ENCODE data around the gene ZBTB20.
"Not testable (repeated sequence)": the region's sequence is repeated elsewhere in the genome, so short reads cannot be mapped to it uniquely, and the experiment has no call there.

Gene ZBTB20

GRCh38 chr3:114680299-114680698 lies 466.8 kb downstream of the ZBTB20 start:
- FAIRE-seq (no peak), DNase-seq (ENCODE audit: low spot score) (no peak)

- DNase-seq (ENCODE audit: low spot score); FAIRE-seq: not testable (repeated sequence)
Measured at GRCh38 chr3:114679773-114680172, 467.3 kb downstream of the ZBTB20 start.

- no peak for FAIRE-seq
- DNase-seq (ENCODE audit: low spot score) = no peak
Measured at GRCh38 chr3:114675104-114675503, 472.0 kb downstream of the ZBTB20 start.

DNA sequence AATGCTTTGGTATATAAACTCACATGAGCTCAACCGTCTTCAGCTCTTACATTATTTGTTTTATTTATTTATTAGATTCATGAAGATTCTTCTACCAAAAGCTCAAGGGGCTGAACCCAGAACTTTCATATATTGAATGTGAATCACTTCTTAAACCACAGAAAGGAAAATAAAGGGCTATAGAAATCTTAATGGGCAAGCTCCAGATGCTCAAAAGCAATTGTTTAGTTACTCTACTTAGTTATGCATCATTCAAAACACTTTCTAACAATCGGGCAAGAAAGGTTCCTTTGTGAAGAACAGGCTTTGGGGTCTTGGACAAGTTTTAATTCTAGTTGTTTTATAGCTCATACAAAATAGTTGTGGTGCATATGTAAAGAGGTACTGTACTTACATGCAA lies 473.1 kb downstream of the ZBTB20 start:
- FAIRE-seq (no peak), DNase-seq (ENCODE audit: low spot score) (no peak)

DNA sequence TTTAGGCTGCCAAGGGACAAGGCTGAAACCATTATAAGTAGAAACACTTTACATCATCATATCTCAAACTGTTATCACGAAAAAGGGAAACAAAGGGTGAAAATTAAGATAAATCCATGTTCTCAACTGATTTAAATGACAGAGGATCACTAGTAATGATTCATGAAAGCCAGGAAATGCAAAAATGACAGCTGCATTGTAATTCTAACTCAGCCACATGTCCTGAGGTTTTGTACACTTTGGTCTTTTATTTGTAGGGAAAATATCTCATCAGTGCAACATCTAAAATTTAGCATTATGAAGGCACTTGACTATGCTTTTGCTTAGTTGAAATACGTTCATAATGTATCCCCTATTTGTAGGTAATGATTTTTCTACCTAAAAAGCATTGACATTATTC lies 473.6 kb downstream of the ZBTB20 start:
- DNase-seq (ENCODE audit: low spot score) (no peak), FAIRE-seq (no peak)

GRCh38 chr3:114672692-114673447 lies 474.2 kb downstream of the ZBTB20 start:
- DNase-seq (ENCODE audit: low spot score) = no peak
- no peak for FAIRE-seq

DNA sequence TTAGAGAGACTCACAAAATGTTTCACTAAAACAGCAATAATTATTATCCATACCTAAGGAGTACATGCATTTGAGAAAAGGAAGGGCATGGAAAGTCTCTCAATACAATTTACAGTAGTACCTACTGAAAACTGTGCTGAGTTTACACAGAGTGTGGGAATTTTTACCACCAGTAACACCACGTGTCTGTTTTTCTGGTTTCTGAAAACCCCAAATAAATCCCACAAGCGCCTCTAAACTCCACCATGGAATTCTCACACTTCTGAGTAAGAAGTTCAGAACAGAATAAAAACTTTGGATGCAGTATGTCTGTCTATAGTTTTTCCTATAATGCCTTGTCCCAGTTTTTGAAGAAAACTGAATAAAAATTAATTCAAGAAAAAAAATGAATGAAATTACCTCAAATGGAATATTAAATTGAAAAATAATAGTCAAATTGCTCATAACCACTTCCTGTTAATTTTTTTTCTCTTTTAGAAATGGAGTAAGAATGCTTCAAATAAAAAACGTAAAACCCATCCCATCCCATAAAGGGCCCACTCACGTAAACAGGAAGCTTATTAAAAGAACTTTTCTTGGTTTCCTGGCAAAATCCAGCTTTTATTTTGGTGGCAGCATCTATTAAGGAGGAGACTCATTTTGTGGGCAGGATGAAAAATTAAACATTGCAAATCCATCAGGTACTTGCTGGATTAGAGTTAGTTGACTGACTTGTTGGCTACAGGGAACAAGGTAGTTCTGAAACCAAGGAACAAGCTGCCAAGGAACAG lies 475.2 kb downstream of the ZBTB20 start:
- FAIRE-seq = no peak

GRCh38 chr3:114669614-114670013 lies 477.5 kb downstream of the ZBTB20 start:
- DNase-seq (ENCODE audit: low spot score) (no peak), FAIRE-seq (no peak)

More for the DNA sequence above, 475.2 kb downstream of the ZBTB20 start:
- no peak for DNase-seq (ENCODE audit: low spot score)

DNA sequence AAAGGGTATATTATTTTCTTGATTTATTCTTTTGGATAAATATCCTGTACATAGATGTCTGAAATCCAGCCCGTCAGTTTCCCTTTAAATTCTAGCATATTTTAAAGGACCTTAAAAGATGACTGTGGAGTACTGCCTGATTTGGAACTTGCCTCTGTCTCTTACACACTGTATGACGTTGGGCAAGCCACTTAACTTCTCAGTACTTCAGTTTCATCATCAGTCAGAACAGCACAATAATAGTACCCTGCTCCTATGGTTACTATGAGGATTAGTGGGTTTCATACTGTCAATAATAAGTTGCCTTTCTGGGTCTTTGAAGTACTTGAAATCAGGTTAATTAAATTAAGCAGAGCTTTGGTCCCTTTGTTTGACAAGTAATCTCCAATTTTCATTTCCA lies 479.0 kb downstream of the ZBTB20 start:
- no peak for DNase-seq (ENCODE audit: low spot score)
- FAIRE-seq = no peak

GRCh38 chr3:114666623-114667022 lies 480.5 kb downstream of the ZBTB20 start:
- no peak for FAIRE-seq

GRCh38 chr3:114664006-114664405 lies 483.1 kb downstream of the ZBTB20 start:
- FAIRE-seq (no peak), DNase-seq (ENCODE audit: low spot score) (no peak)

More at GRCh38 chr3:114666623-114667022, 480.5 kb downstream of the ZBTB20 start:
- DNase-seq (ENCODE audit: low spot score) = no peak

GRCh38 chr3:114660808-114661207 lies 486.3 kb downstream of the ZBTB20 start:
- no peak for DNase-seq (ENCODE audit: low spot score)
- no peak for FAIRE-seq

GRCh38 chr3:114660124-114660523 lies 487.0 kb downstream of the ZBTB20 start:
- FAIRE-seq (no peak), DNase-seq (ENCODE audit: low spot score) (no peak)

GRCh38 chr3:114659109-114660061 lies 487.7 kb downstream of the ZBTB20 start:
- FAIRE-seq (no peak), DNase-seq (ENCODE audit: low spot score) (no peak)

GRCh38 chr3:114651555-114651954 lies 495.5 kb downstream of the ZBTB20 start:
- DNase-seq (ENCODE audit: low spot score) = no peak

DNA sequence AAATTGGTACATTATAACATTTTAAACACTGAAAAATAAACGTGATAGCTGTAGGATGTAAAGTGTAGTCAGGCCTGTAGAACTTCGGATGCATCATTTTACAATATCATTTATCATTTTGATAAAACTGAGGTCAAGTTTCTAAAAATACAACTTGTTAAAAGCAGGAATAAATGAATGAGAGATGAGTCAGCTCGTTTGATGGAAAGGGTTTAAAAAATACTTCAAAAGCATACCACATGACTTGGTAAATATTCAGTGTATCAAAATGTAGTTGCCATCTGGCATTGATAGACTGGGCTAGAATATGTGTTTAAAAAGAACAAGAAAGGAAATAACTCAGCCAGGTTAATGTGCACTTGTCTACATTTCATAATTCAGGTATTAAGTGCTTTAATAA lies 496.3 kb downstream of the ZBTB20 start:
- FAIRE-seq (peak; percentile 83), DNase-seq (ENCODE audit: low spot score) (peak; percentile 49)

More at GRCh38 chr3:114651555-114651954, 495.5 kb downstream of the ZBTB20 start:
- no peak for FAIRE-seq

GRCh38 chr3:114649331-114649730 lies 497.8 kb downstream of the ZBTB20 start:
- DNase-seq (ENCODE audit: low spot score) (peak; percentile 90), FAIRE-seq (peak; percentile 88)

DNA sequence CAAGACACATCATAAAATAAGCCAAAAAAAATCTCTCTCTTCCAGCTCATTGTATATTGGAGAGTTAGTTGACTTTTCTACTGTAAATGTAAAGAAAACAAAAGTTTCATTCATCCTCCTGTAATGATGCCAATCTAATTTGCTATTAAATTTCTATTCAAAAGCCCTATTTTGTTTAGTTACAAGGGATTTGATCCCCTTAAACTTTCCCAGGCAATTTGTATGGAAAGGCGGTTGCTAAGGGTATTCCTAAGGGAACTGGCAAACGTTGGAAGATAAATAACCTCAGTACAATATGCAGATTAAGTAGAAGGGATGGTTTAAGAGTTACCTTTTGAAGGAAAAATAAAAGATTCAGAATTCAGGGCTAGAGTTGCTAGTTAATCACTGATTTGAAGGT lies 500.6 kb downstream of the ZBTB20 start:
- DNase-seq (ENCODE audit: low spot score) = no peak
- FAIRE-seq = no peak

GRCh38 chr3:114645392-114645791 lies 501.7 kb downstream of the ZBTB20 start:
- DNase-seq (ENCODE audit: low spot score) (no peak), FAIRE-seq (no peak)

DNA sequence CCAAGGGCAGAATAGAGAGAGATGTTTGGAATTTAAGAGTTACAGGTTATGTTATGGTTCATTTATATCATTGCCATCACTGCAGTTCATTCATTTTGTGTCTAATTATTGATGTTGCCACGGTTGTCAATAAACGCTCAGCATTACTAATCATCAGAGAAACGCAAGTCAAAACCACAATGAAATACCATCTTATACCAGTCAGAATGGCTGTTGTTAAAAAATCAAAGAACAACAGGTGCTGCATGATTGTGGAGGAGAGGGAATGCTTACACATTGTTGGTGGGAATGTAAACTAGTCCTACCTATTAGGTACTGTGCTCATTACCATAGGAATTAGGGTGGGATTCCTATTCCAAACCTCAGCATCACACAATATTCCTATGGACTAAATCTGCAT lies 502.7 kb downstream of the ZBTB20 start:
- DNase-seq (ENCODE audit: low spot score) = no peak
- FAIRE-seq = no peak

- DNase-seq (ENCODE audit: low spot score) (no peak), FAIRE-seq (no peak)
Measured at GRCh38 chr3:114642951-114643741, 503.9 kb downstream of the ZBTB20 start.
